Smooth muscle cell (in vitro differentiated cells): ENCODE measurements around the gene SPATA2. TPM values are rescaled to one million over a fixed set of nuclear protein-coding genes. Genes with fewer than 3 reads are reported as not detected.
A peak's percentile ranks its signal among the peaks of the same experiment; 100 is the strongest.

ENCODE experiments used
- DNase-seq: peaks from one replicate; lab custom pipeline; 2025; ENCODE audit not compliant: unreplicated experiment; lab: John Stamatoyannopoulos, UW
- H2AFZ ChIP-seq: fragments of 200-600 bp; sonication (generic); 2 replicates; pipeline ENCODE4 v1.6.0; 2016; ENCODE audit warnings: antibody characterized with exemption, low read depth, mild to moderate bottlenecking
- H3F3A ChIP-seq: fragments of 200-600 bp; sonication (generic); 2 replicates; pipeline ENCODE4 v1.6.0; 2017; ENCODE audit warnings: antibody characterized with exemption, low read depth
- H3K27ac ChIP-seq: fragments of 200-600 bp; sonication (generic); 2 replicates; pipeline ENCODE4 v1.5.1; 2016; ENCODE audit warnings: low read depth, mild to moderate bottlenecking
- H3K27me3 ChIP-seq: fragments of 200-600 bp; sonication (generic); 2 replicates; pipeline ENCODE4 v1.6.1; 2016; ENCODE audit warnings: low read depth, mild to moderate bottlenecking
- H3K36me3 ChIP-seq: fragments of 200-600 bp; sonication (generic); 2 replicates; pipeline ENCODE4 v1.5.1; 2016; ENCODE audit warnings: low read depth
- H3K4me1 ChIP-seq: fragments of 200-600 bp; sonication (generic); 2 replicates; pipeline ENCODE4 v1.5.1; 2016; ENCODE audit warnings: low read depth
- H3K4me2 ChIP-seq: fragments of 200-600 bp; sonication (generic); 2 replicates; pipeline ENCODE4 v1.6.0; 2016; ENCODE audit warnings: mild to moderate bottlenecking
- H3K4me3 ChIP-seq: fragments of 200-600 bp; sonication (generic); 2 replicates; pipeline ENCODE4 v1.5.1; 2016; ENCODE audit warnings: mild to moderate bottlenecking
- H3K79me2 ChIP-seq: fragments of 200-600 bp; sonication (generic); 2 replicates; pipeline ENCODE4 v1.6.0; 2016; ENCODE audit warnings: low read depth, mild to moderate bottlenecking
- H3K9ac ChIP-seq: fragments of 200-600 bp; sonication (generic); 2 replicates; pipeline ENCODE4 v1.6.0; 2016; ENCODE audit warnings: low read depth
- H3K9me3 ChIP-seq: fragments of 200-600 bp; sonication (generic); replicated peaks from 2 replicates; pipeline ENCODE4 v1.5.1; 2016; ENCODE audit warnings: low read depth
- H4K20me1 ChIP-seq: fragments of 200-600 bp; sonication (generic); 2 replicates; pipeline ENCODE4 v1.6.0; 2016; ENCODE audit warnings: low read depth
- WGBS: methylation state at CpG from one replicate; pipeline ENCODE4 v1.1.7; 2016; ENCODE audit warnings: low lambda C conversion rate; 5-methylcytosine and 5-hydroxymethylcytosine counted together
- polyA plus RNA-seq: library from polyadenylated mRNA; unstranded; fragments of >200 nt; fragmentation: Nextera tagmentation; extraction: Ambion mirVana; gene quantifications from 2 replicates; pipeline ENCODE4 v1.2.1, GENCODE V29; 2016
- total RNA-seq: library from RNA; depleted of rRNA; stranded (reverse); fragments of >200 nt; gene quantifications from 2 replicates; pipeline ENCODE4 v1.2.3, GENCODE V29; 2014
- TF ChIP-seq, protein P1 (sequence below): fragments of 200-600 bp; sonication (generic); IDR thresholded peaks from 2 replicates; pipeline ENCODE4 v1.5.1; 2017; ENCODE audit warnings: borderline replicate concordance, mild to moderate bottlenecking, antibody characterized with exemption; ENCODE audit not compliant: insufficient read depth, poor library complexity, severe bottlenecking

Gene SPATA2
- total and polyA plus RNA-seq, 2 experiments from 2014 or later: 3.9 to 9.9 TPM

DNA sequence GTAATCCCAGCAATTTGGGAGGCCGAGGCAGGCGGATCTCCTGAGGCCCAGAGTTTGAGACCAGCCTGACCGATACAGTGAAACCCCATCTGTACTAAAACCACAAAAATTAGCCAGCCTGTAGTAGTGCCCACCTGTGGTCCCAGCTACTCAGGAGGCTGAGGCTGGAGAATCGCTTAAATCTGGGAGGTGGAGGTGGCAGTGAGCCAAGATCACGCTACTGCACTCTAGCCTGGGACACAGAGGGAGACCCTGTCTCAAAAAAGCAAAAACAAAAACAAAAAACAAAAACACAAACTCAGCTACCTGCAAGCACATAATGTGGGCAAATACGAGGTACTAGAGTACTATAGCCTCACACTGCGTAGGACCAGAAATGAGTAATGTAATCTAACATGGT is 3.7 kb upstream of the SPATA2 start:
- WGBS: 76% methylated on average over 7 of the region's 7 CpGs
- TF ChIP-seq, protein P1, sequence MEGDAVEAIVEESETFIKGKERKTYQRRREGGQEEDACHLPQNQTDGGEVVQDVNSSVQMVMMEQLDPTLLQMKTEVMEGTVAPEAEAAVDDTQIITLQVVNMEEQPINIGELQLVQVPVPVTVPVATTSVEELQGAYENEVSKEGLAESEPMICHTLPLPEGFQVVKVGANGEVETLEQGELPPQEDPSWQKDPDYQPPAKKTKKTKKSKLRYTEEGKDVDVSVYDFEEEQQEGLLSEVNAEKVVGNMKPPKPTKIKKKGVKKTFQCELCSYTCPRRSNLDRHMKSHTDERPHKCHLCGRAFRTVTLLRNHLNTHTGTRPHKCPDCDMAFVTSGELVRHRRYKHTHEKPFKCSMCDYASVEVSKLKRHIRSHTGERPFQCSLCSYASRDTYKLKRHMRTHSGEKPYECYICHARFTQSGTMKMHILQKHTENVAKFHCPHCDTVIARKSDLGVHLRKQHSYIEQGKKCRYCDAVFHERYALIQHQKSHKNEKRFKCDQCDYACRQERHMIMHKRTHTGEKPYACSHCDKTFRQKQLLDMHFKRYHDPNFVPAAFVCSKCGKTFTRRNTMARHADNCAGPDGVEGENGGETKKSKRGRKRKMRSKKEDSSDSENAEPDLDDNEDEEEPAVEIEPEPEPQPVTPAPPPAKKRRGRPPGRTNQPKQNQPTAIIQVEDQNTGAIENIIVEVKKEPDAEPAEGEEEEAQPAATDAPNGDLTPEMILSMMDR: no peak
- Histone ChIP-seq H3F3A (peaks cover 5% of the 10 kb centered on the region), H3K27ac (no peak overlapping the region), H2AFZ (no peak overlapping the region), H3K79me2 (peaks cover 14% of the 10 kb centered on the region), H3K4me1 (peaks cover 12% of the 10 kb centered on the region), H3K27me3 (no peaks in the 10 kb centered on the region), H3K9ac (no peak overlapping the region), H4K20me1 (peaks cover 8% of the 10 kb centered on the region), H3K36me3 (no peaks in the 10 kb centered on the region), H3K4me2 (no peak overlapping the region), H3K4me3 (no peak overlapping the region), H3K9me3 (no peaks in the 10 kb centered on the region)
- DNase-seq: no peak

DNA sequence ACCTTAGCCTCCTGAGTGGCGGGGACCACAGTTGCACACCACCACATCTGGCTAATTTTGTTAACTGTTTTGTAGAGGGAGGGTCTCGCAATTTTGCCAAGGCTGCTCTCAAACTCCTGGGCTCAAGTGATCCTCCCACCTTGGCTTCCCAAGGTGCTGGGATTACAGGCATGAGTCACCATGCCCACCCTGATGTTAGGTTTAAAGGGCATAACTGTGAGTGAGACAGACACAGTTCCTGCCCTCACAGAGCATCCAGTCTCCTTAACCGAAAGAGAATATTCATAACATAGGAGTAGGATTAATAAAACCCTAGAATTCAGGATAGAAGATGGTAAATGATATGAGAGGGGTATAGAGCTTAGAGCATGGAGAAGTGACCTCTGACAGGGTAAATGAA is 3.1 kb upstream of the SPATA2 start:
- H4K20me1 ChIP-seq: peaks cover 13% of the 10 kb centered on the region
- no peak for DNase-seq
- H3K36me3 ChIP-seq: no peaks in the 10 kb centered on the region
- no peak overlapping the region for H3K4me2 ChIP-seq
- no peaks in the 10 kb centered on the region for H3K9me3 ChIP-seq
- no peak overlapping the region for H3K9ac ChIP-seq
- TF ChIP-seq, protein P1: no peak
- H3K27me3 ChIP-seq: no peaks in the 10 kb centered on the region
- H3K79me2 ChIP-seq: peaks cover 19% of the 10 kb centered on the region
- H3K27ac ChIP-seq: no peak overlapping the region
- 92% methylated on average over 3 of the region's 3 CpGs for WGBS
- peaks cover 16% of the 10 kb centered on the region for H3K4me1 ChIP-seq
- H3K4me3 ChIP-seq: no peak overlapping the region
- no peak overlapping the region for H2AFZ ChIP-seq
- H3F3A ChIP-seq: peaks cover 5% of the 10 kb centered on the region

DNA sequence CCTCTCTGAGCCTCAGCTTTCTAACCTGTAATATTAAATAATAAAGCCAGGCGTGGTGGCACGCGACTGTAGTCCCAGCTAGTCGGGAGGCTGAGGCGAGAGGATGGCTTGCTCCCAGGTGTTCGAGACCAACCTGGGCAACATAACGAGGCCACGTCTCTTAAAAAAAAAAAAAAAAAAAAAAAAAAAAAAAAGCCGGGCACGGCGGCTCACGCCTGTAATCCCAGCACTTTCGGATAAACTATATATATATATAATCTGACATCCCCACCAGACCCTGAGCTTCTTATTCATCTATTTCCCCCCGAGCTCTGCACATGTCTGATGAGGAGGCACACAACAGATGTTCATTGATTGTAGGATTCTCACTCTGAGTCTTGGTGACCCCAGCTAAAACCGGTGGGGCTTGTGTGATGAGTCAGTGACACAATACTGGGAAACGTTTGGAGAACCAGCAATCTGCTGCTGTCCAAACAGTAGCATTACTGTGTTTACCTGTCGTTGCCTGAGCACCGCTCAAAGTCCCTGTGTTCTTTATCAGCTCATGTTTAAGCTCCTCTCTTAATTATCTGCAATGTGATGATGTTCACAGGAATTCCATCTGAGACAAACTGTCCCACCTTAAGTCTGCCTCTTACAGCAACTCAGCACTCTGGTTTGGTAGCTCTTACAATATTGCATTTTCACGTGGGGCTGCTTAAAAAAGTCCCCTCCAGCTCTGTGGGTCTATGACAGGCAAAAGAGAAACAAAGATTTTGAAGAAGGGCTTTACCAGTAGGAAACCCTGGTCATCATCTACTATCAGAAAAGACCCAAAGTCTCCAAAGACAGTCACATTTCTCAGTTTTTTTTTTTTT is 1.0 kb upstream of the SPATA2 start:
- Histone ChIP-seq H3K79me2 (peaks cover 39% of the 10 kb centered on the region), H3F3A (peaks cover 5% of the 10 kb centered on the region), H3K27ac (peak overlapping the region; percentile 100), H2AFZ (peak overlapping the region; percentile 97), H3K4me2 (peak overlapping the region; percentile 95), H3K9me3 (no peaks in the 10 kb centered on the region), H3K36me3 (no peaks in the 10 kb centered on the region), H3K4me1 (peaks cover 21% of the 10 kb centered on the region), H3K9ac (peak overlapping the region; percentile 100), H4K20me1 (peaks cover 34% of the 10 kb centered on the region), H3K4me3 (peak overlapping the region; percentile 94), H3K27me3 (no peaks in the 10 kb centered on the region)
- no peak for DNase-seq
- 64% methylated on average over 18 of the region's 19 CpGs for WGBS
- TF ChIP-seq, protein P1: no peak

DNA sequence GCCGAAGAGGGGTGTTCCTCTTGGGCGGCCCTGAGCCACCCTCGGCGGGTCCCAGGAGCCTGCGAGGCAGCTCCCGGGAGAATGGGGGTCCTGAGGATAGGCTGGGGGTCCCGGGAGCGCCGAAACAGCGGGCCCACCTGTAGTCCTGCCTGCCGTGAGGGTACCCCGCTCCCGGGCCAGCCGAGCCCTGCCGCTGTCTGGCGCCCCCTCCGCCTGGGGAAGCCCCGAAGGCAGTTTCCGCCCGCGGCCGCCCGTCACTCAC is 280 bp downstream of the SPATA2 start:
- peak overlapping the region; percentile 97 for H2AFZ ChIP-seq
- H4K20me1 ChIP-seq: peaks cover 47% of the 10 kb centered on the region
- H3K79me2 ChIP-seq: peaks cover 53% of the 10 kb centered on the region
- H3K9me3 ChIP-seq: no peaks in the 10 kb centered on the region
- H3F3A ChIP-seq: peaks cover 5% of the 10 kb centered on the region
- peak overlapping the region; percentile 100 for H3K9ac ChIP-seq
- H3K4me3 ChIP-seq: peak overlapping the region; percentile 94
- DNase-seq: no peak
- TF ChIP-seq, protein P1: no peak
- peak overlapping the region; percentile 95 for H3K4me2 ChIP-seq
- H3K36me3 ChIP-seq: no peaks in the 10 kb centered on the region
- H3K27ac ChIP-seq: peak overlapping the region; percentile 100
- peaks cover 21% of the 10 kb centered on the region for H3K4me1 ChIP-seq
- WGBS: 3% methylated on average over 17 of the region's 23 CpGs
- H3K27me3 ChIP-seq: no peaks in the 10 kb centered on the region
